Panc1 (cell line): Measurements from ENCODE around the gene NDUFA13.

Experiments
- CTCF ChIP-seq: fragments of 450-650 bp; IDR thresholded peaks from 2 replicates; pipeline ENCODE4 v1.5.1; 2017; ENCODE audit warnings: mild to moderate bottlenecking
- POLR2AphosphoS5 ChIP-seq: IDR thresholded peaks from 2 replicates; pipeline ENCODE4 v1.6.1; 2012; ENCODE audit warnings: mild to moderate bottlenecking, low read depth, low read length, moderate library complexity
- TCF7L2 ChIP-seq: IDR thresholded peaks from 2 replicates; pipeline ENCODE4 v1.6.1; 2011; ENCODE audit warnings: mild to moderate bottlenecking, low read depth, low read length, inconsistent platforms

DNA sequence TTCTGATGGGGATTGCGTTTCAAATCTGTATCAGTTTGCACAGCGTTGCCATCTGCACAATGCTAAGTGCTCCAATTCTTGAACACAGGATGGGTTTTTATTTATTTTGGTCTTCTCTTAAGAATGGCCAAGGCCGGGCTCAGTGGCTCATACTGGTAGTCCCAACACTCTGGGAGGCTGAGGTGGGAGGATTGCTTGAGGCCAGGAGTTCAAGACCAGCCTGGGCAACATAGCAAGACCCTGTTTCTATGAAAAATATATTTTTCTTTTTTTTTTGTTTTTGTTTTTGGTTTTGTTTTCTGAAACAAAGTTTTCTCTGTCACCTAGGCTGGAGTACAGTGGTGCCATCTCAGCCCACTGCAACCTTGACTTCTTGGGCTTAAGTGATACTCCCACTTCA, 7.2 kb downstream of the NDUFA13 start:
- TF ChIP-seq CTCF (no peak), TCF7L2 (no peak), POLR2AphosphoS5 (no peak)
